Measurements from ENCODE around the gene LRRC4C. TPM values are rescaled to one million over a fixed set of nuclear protein-coding genes. Genes with fewer than 3 reads are reported as not detected.

The LRRC4C gene
- total and polyA plus RNA-seq, 2 donors (not counting 3 experiments of a cell fraction or from before 2014, with no cell fraction given) = not detected

GRCh38 chr11:41042688-41043087 lies 416.8 kb downstream of the LRRC4C start:
- TF ChIP-seq POLR2A (IDR thresholded peaks at IDR 0.05; ENCODE audit: low read depth, low read length) (no peak), GATA2 (IDR thresholded peaks at IDR 0.05; ENCODE audit: insufficient read depth, insufficient read length, low read depth, low read length) (no peak), JUN (IDR thresholded peaks at IDR 0.05; ENCODE audit: borderline replicate concordance, insufficient read depth, insufficient read length, low read depth) (no peak)
- POLR2A ChIA-PET = no interaction called here
- CTCF ChIA-PET = no interaction called here

DNA sequence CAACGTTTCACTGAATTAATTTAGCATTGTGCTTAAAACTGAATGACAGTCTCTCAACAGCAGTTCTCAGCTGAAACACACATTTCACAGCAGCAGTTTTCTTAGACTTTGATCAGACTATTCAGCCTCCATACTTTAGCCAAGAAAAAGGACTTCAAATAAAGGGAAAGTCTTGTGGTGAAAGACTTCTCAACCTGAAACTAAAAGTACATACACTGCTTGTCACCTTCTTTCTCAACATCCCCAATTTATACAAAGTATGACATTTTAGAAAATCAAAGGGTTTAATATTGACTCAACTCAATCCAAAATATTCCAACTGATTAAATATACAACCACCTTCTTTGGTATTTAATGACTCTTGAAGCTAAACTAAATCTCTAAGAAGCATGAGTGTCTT lies 419.0 kb downstream of the LRRC4C start:
- Histone ChIP-seq H4K20me1 (replicated peaks; ENCODE audit: control insufficient read depth, extremely low read depth, insufficient read depth, low read length) (no peaks in the 10 kb centered on the region), H3K9ac (replicated peaks; ENCODE audit: extremely low read depth, insufficient read depth, low read length) (no peak overlapping the region), H3K36me3 (ENCODE audit: control insufficient read depth in 2 of 2, extremely low read depth in 1 of 2, insufficient read depth in 2 of 2, low read length in 2 of 2) (no peaks in the 10 kb centered on the region), H3K27ac (ENCODE audit: insufficient read depth, low read depth, low read length) (no peak overlapping the region), H3K9me3 (replicated peaks; ENCODE audit: control insufficient read depth, insufficient read depth, low read length) (no peaks in the 10 kb centered on the region), H3K4me3 (replicated peaks in 1 of 3; ENCODE audit: insufficient read depth in 1 of 3, low read depth in 1 of 3, low read length in 3 of 3) (no peak overlapping the region), H2AFZ (ENCODE audit: low read depth, low read length) (no peak overlapping the region), H3K9me1 (replicated peaks; ENCODE audit: control insufficient read depth, extremely low read depth, insufficient read depth, low read length) (no peaks in the 10 kb centered on the region), H3K4me1 (ENCODE audit: control insufficient read depth, extremely low read depth, insufficient read depth, low read length) (no peaks in the 10 kb centered on the region), H3K4me2 (ENCODE audit: insufficient read depth, low read length) (no peak overlapping the region), H3K79me2 (ENCODE audit: control insufficient read depth, insufficient read depth, low read length) (no peaks in the 10 kb centered on the region), H3K27me3 (ENCODE audit: control insufficient read depth in 2 of 2, insufficient read depth in 2 of 2, low read length in 2 of 2) (no peaks in the 10 kb centered on the region)
- DNase-seq (ENCODE audit: low read depth, low spot score) (no peak), FAIRE-seq (no peak)
- TF ChIP-seq POLR2AphosphoS5 (IDR thresholded peaks at IDR 0.05; ENCODE audit: insufficient read depth, low read depth, low read length) (no peak), JUN (IDR thresholded peaks at IDR 0.05; ENCODE audit: borderline replicate concordance, insufficient read depth, insufficient read length, low read depth) (no peak), EZH2 (IDR thresholded peaks at IDR 0.05; ENCODE audit: borderline replicate concordance, low read depth, low read length, severe bottlenecking) (no peak), MAX (IDR thresholded peaks at IDR 0.05; ENCODE audit: insufficient read depth, insufficient read length) (no peak), FOS (IDR thresholded peaks at IDR 0.05; ENCODE audit: borderline replicate concordance, insufficient read depth, low read length) (no peak), POLR2A (IDR thresholded peaks at IDR 0.05; ENCODE audit: low read depth, low read length) (no peak), MYC (IDR thresholded peaks at IDR 0.05; ENCODE audit: low read depth, low read length) (no peak), GATA2 (IDR thresholded peaks at IDR 0.05; ENCODE audit: insufficient read depth, insufficient read length, low read depth, low read length) (no peak)
- TF ChIP-seq, protein P1, sequence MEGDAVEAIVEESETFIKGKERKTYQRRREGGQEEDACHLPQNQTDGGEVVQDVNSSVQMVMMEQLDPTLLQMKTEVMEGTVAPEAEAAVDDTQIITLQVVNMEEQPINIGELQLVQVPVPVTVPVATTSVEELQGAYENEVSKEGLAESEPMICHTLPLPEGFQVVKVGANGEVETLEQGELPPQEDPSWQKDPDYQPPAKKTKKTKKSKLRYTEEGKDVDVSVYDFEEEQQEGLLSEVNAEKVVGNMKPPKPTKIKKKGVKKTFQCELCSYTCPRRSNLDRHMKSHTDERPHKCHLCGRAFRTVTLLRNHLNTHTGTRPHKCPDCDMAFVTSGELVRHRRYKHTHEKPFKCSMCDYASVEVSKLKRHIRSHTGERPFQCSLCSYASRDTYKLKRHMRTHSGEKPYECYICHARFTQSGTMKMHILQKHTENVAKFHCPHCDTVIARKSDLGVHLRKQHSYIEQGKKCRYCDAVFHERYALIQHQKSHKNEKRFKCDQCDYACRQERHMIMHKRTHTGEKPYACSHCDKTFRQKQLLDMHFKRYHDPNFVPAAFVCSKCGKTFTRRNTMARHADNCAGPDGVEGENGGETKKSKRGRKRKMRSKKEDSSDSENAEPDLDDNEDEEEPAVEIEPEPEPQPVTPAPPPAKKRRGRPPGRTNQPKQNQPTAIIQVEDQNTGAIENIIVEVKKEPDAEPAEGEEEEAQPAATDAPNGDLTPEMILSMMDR (IDR thresholded peaks at IDR 0.05; ENCODE audit: extremely low read depth in 1 of 2, insufficient read depth in 1 of 2, low read depth in 1 of 2, low read length in 2 of 2) = no peak
- CTCF ChIA-PET = no interaction called here
- intact Hi-C loops (cut with micrococcal nuclease) = no loop called here
- POLR2A ChIA-PET = no interaction called here
- dilution Hi-C loops (cut with MboI; ENCODE audit: extremely low pct_ligation_motif_present, low sequenced_read_pairs) = no loop called here
- no TSS peak for BruUV-seq (replicated peaks)

More at GRCh38 chr11:41042688-41043087, 416.8 kb downstream of the LRRC4C start:
- FAIRE-seq = no peak
- H3K9ac ChIP-seq (replicated peaks; ENCODE audit: extremely low read depth, insufficient read depth, low read length) = no peak overlapping the region
- H2AFZ ChIP-seq (ENCODE audit: low read depth, low read length) = no peak overlapping the region
- no peak overlapping the region for H3K27ac ChIP-seq (ENCODE audit: insufficient read depth, low read depth, low read length)
- no TSS peak for BruUV-seq (replicated peaks)
- no peaks in the 10 kb centered on the region for H3K79me2 ChIP-seq (ENCODE audit: control insufficient read depth, insufficient read depth, low read length)
- no peaks in the 10 kb centered on the region for H3K9me1 ChIP-seq (replicated peaks; ENCODE audit: control insufficient read depth, extremely low read depth, insufficient read depth, low read length)
- dilution Hi-C loops (cut with MboI; ENCODE audit: extremely low pct_ligation_motif_present, low sequenced_read_pairs) = no loop called here
- H4K20me1 ChIP-seq (replicated peaks; ENCODE audit: control insufficient read depth, extremely low read depth, insufficient read depth, low read length) = no peaks in the 10 kb centered on the region
- H3K27me3 ChIP-seq (ENCODE audit: control insufficient read depth in 2 of 2, insufficient read depth in 2 of 2, low read length in 2 of 2) = no peaks in the 10 kb centered on the region
- H3K4me3 ChIP-seq (replicated peaks in 1 of 3; ENCODE audit: insufficient read depth in 1 of 3, low read depth in 1 of 3, low read length in 3 of 3) = no peak overlapping the region
- H3K4me1 ChIP-seq (ENCODE audit: control insufficient read depth, extremely low read depth, insufficient read depth, low read length) = no peaks in the 10 kb centered on the region
- no peak for DNase-seq (ENCODE audit: low read depth, low spot score)
- H3K9me3 ChIP-seq (replicated peaks; ENCODE audit: control insufficient read depth, insufficient read depth, low read length) = no peaks in the 10 kb centered on the region
- no peaks in the 10 kb centered on the region for H3K36me3 ChIP-seq (ENCODE audit: control insufficient read depth in 2 of 2, extremely low read depth in 1 of 2, insufficient read depth in 2 of 2, low read length in 2 of 2)
- intact Hi-C loops (cut with micrococcal nuclease) = no loop called here
- no peak overlapping the region for H3K4me2 ChIP-seq (ENCODE audit: insufficient read depth, low read length)

All from endothelial cell of umbilical vein (primary cell).